Left cardiac atrium (tissue), 4 donors: Measurements from ENCODE around the gene TAP2. TPM values are rescaled to one million over a fixed set of nuclear protein-coding genes. Genes with fewer than 3 reads are reported as not detected.

ENCODE experiments used
- ATAC-seq, 2 donors: fragments of 200-7000 bp; cut with Tn5 transposase; one replicate each; pipeline ENCODE4 v1.9.1; 2020; ENCODE audit warnings: mild to moderate bottlenecking in 2 of 2, moderate library complexity in 2 of 2
- DNase-seq: peaks from one replicate; pipeline ENCODE4 v3.0.0-alpha.2; 2020
- intact Hi-C, 2 donors: fragments of 100-400 bp; cut with DNase I; formaldehyde crosslinking; loops; one replicate each; pipeline versions ENCODE4 v1.14.1 to v1.15.1; 2022 to 2023
- total RNA-seq, 2 donors: library from RNA; stranded (reverse); fragmentation: NEBNext Ultra II Directional; extraction: Animal tissue kit (Norgen Biotek cat#: 25700); gene quantifications; one replicate each; pipeline ENCODE4 v1.2.1, GENCODE V29; 2021
- donor health status: DM: no; HTN: yes; CAD: no.
- donor health status: DM: no; HTN: yes; CAD: no; lungs with severe emphysema.
- donor health status: DM: yes; HTN: yes; CAD: no.
- donor health status: Dilated cardiomyopathy.

Gene TAP2
- total RNA-seq, 2 donors from 2014 or later, result 19.4 to 30.7 TPM

DNA sequence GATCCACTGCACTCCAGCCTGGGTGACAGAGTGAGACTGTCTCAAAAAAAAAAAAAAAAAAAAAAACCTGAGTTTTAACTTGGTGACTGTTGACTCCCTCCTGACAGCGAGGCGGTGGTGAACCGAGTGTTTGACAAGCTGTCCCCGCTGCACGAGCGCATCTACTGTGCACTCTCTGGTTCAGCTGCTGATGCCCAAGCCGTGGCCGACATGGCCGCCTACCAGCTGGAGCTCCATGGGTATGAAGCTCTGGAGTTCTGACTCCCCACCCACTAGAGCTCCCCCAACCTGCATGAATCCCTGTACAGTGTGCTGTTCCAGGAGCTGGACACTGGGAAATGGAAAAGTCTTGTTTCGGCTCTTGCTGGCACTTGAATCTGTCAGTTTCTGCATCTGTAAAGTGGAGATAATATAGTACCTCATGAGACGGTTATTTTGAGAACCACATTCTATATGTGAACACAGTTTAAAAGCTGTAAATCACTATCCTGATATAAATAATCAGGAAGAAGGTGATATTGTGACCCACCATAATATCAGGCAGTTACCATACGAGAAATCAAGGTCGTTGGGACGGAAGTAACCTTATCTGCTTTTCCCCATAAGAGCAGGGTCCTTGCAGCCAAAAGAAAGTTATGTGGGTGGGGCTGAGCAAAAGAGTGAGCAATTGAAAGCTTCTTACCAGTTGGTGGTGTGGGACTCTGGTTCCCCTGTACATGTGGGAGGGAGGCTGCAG is 18.8 kb upstream of the TAP2 start:
- no peak for DNase-seq
- intact Hi-C loops, result no loop called here
- no peak for ATAC-seq

DNA sequence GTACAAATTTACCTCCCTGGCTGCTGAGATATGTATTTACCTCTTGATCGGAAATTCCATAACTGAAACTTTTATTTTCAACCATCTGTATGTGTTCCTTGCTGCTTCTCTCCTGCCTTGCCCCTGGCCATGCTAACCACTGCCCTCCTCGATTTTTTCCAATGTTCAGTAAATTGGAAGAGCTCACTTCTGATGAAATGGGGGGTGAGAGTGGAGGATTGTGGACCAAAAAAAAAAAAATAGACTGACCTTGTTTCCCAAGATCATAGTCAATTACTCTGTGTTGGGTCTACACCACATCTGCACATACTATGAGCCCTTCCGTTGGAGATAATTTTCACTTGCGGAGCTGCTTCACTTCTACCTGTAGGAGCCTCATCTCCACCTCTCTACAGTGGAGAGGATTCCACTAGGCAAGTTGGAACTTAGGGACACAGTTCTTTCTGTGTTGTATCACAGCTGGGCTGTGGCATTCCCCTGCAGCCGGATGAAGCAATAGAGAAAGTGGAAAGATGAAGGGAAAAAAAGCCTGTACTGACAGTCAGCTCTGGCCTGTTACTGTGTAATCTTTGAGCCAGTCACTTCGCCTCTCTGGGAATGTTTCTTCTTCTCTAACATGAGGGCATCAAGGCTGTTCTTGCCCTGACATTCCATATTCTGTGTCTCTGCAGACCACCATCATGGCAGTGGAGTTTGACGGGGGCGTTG is 17.1 kb upstream of the TAP2 start:
- ATAC-seq (no peak), DNase-seq (no peak)
- intact Hi-C loops, result no loop called here

DNA sequence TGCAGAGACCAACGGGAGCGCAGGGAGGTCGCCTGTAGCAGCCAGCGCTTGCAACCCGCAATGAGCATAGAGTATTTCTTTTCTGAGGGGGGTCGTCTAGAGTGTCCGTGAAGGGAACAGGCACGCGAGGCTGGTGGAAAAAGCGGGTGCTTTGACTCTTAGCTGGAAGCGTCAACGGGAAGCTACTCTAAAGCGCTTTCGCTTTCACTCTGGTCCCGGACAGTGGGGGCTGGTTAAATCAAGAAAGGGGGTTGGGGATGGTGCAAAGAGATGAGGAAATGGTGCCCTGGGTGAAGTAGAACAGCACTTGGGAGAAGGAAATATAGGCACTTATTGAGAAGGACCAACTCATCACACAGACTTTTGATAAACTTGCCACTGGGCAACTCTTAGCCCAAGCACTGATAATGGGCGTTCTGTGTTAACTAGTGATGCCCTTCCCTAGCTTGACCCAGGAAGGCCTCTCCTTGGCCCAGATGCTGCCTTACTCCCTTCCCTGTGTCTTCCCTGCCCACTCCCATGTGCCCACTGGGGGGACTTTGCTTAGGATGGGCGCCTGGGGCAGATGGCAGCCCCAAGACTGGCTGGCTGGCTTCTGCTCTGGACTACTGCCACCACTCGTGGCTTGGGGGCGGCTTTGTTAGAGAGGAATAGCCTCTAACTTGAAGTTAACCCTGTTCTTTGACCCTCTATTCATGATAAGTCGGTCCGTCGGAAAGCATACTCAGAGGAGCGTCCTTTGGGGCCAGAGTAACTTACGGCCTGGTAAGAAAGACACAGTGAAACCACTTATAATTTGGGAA is 16.0 kb upstream of the TAP2 start:
- DNase-seq (peak; percentile 42), ATAC-seq (peak; percentile 21 to 40)
- intact Hi-C loops, result no loop called here

GRCh38 chr6:32853541-32854375 is 15.2 kb upstream of the TAP2 start, which contains the start of the genes PSMB9 and TAP1:
Gene PSMB9, plus strand, starts transcription at chr6:32854192. Its CDS starts 38 bp downstream, at chr6:32854230.
Gene TAP1, minus strand, starts transcription at chr6:32853704. Its CDS starts 68 bp downstream, at chr6:32853636.
- intact Hi-C loops, result no loop called here
- ATAC-seq, result peak; percentile 95
- peak; percentile 97 for DNase-seq

DNA sequence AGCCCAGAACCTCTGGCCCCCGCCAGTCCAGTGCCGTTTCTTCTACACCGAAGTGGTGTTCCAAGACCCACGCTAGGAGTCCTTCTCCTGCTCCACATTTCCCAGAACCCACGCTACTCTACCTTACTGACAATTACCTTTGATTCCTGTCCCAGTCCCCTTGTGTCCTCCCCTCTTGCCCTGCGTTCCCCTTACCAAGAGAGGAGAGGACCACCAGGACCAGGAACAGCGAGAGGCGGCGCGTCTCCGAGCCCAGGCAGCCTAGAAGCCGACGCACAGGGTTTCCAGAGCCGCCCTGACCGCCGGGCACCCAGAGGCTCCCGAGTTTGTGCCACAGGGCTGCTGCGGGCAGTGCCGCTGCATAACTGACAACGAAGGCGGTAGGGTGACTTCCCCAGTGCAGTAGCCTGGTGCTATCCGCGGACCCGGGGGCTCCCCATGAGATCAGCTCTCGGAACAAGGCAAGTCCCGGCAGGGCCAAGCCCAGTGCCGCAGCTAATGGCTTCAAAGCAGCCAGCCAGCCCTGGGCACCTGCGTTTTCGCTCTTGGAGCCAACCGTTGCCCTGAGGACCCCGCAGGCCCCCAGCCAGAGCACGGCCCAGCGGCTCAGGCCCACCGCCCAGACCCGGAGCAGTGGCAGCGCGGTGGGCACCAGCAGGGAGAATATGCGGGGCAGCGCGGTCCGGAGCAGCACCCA is 14.5 kb upstream of the TAP2 start:
- peak; percentile 35 to 45 for ATAC-seq
- DNase-seq, result no peak
- intact Hi-C loops, result no loop called here

DNA sequence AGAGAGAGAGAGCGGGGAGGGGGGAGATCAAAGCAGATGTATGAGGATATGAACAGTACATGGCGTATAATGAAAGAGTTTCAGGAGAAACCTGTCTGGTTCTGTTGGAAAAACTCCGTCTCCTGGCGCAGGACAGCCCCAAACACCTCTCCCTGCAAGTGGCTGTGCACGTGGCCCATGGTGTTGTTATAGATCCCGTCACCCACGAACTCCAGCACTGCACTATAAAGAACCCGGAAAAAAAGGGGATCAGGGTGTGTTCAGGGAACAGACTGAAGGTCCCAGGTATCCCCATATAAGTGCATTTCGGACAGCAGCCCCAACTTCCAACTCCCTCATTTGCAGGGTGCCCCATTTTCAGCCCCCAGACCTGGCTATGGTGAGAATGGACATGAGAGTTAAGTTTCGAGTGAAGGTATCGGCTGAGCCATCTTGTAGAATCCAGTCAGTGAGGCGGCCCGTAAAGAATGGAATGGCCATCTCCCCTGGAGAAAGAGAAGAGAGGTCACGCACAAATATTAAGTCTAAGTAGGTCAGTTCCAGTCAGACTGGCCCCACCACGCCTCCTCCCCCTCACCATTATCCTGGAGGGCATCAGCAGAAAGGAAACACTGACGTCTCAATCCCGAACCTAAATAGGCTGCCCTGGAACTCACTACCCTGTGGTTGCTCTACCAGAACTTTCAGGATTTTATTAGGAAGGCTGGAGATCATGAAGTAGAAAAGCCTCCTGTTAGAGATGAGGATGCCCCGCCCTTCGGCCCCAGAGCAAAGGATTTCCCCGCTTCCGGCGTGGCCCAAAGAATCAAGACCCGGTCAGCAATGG is 13.7 kb upstream of the TAP2 start:
- ATAC-seq, result peak in 1 of 2 donors; percentile 3
- peak; percentile 65 for DNase-seq
- intact Hi-C loops, result no loop called here

GRCh38 chr6:32851025-32851424 is 12.5 kb upstream of the TAP2 start:
- intact Hi-C loops, result no loop called here
- no peak for DNase-seq
- ATAC-seq, result no peak

DNA sequence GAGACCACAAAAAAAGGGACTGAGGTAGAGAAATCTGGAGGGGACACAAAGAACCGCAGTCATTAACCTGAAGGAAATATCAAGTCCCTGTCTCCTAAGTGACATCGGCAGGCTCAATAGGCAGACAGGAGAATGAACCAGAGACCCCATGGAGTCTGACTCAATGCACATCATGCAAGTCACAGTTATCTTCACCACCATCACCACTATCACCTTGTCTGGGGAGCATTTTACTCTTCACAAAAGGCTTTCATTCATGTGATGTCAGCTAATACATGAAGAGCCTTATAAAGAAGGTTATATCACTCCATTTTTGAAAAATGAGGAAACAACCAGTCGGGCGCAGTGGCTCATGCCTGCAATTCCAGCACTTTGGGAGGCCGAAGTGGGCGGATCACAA is 10.6 kb upstream of the TAP2 start:
- ATAC-seq (no peak), DNase-seq (no peak)
- intact Hi-C loops, result no loop called here

- ATAC-seq (no peak), DNase-seq (no peak)
- intact Hi-C loops, result no loop called here
Measured at GRCh38 chr6:32847795-32848194, 9.3 kb upstream of the TAP2 start.

- intact Hi-C loops, result no loop called here
- DNase-seq, result no peak
- no peak for ATAC-seq
Measured at GRCh38 chr6:32847004-32847403, 8.5 kb upstream of the TAP2 start.

- intact Hi-C loops, result no loop called here
- ATAC-seq (no peak), DNase-seq (no peak)
Measured at GRCh38 chr6:32845384-32845884, 6.9 kb upstream of the TAP2 start.

- intact Hi-C loops, result no loop called here
- DNase-seq (no peak), ATAC-seq (no peak)
Measured at GRCh38 chr6:32844839-32845383, 6.4 kb upstream of the TAP2 start.

DNA sequence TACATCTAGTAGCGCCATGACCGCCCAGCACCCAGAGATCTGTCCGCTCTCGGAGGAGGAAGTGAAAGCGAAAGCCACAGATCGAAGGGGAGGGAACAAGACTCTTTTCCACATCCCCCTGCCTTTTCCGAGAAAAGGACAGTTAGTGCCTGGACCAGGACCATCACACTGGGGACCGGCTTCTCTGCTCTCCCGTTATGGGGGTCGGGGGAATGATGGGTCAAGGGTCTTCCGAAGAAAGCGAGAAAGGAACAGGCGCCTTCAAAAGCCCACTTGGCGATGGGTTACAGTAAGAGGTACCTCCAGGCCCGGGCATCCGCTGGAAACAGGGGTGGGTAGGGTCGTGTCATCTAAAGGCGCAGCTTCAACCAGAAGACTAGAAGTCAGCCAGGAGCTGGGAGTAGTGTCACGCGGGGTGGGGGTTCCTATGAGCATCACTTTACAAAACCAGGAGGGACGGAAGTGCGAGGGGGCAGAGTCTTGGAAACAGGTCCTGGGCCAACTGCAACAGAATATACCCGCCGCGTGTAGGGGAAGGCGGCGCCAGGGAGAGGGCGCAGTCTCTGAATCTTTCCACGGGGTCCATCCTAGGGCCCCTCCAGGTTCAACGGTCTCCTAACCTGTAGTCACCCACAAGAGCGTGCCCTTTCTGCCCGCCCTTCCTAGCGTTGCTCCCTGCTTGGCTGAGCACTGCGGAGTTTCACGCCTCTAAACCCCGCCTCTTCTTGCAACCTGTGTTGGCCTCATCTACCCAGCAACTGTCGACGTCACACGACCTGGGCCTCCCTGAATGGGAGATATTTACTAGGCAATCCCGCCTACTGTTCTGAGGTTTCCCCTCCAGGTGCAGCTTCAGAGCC is 5.7 kb upstream of the TAP2 start, which contains the start of gene PSMB8:
Gene PSMB8, minus strand, starts transcription at position 69 of the 860 bp plus-strand sequence. Its CDS starts 51 bp downstream, at position 18.
- peak; percentile 97 for DNase-seq
- intact Hi-C loops, result no loop called here
- ATAC-seq, result peak; percentile 95 to 97

GRCh38 chr6:32843331-32843978 is 4.9 kb upstream of the TAP2 start:
- intact Hi-C loops, result no loop called here

DNA sequence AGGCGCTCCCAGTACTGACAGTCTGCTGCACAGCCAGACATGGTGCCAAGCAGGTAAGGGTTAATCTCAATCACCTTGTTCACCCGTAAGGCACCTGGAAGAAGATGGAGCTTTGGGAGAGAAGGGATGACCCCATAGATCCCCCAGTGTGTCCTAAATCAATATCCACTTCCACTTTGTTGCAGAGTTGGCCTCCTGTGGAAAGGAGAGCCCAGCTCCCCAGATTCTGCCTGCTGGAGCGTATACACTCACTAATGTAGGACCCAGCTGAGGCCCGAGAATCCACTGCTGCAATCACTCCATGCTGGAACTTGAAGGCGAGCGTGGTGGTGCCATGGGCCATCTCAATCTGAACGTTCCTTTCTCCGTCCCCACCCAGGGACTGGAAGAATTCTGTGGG is 4.2 kb upstream of the TAP2 start:
- DNase-seq (no peak), ATAC-seq (no peak)
- intact Hi-C loops, result no loop called here

More at GRCh38 chr6:32843331-32843978, 4.9 kb upstream of the TAP2 start:
- DNase-seq (no peak), ATAC-seq (peak in 1 of 2 donors; percentile 0)
